Activated T-cell treated with anti-CD3 and anti-CD28 coated beads, Interleukin-2, amount 50 U/mL, for 4 hours (primary cell): Measurements from ENCODE around the gene RARRES1. TPM values are rescaled to one million over a fixed set of nuclear protein-coding genes. Genes with fewer than 3 reads are reported as not detected.

Experiments
- ATAC-seq, 2 donors: fragments of 200-7000 bp; cut with Tn5 transposase; one replicate each; pipeline ENCODE4 v1.10.0; 2021
- DNase-seq: peaks from one replicate; pipeline ENCODE4 v3.0.0-alpha.2; 2020
- H3K27me3 Mint-ChIP-seq: one replicate; pipeline ENCODE4 v1.8.0; 2021; ENCODE audit warnings: low read depth, mixed read lengths
- H3K36me3 Mint-ChIP-seq: one replicate; pipeline ENCODE4 v1.8.0; 2022; ENCODE audit warnings: mixed read lengths; ENCODE audit not compliant: insufficient read depth
- H3K4me1 Mint-ChIP-seq: one replicate; pipeline ENCODE4 v1.8.0; 2021; ENCODE audit warnings: low read depth, mixed read lengths
- H3K4me3 Mint-ChIP-seq: one replicate; pipeline ENCODE4 v1.8.0; 2021; ENCODE audit warnings: mild to moderate bottlenecking, moderate library complexity, mixed read lengths
- H3K9me3 Mint-ChIP-seq: one replicate; pipeline ENCODE4 v1.8.0; 2021; ENCODE audit warnings: mixed read lengths
- total RNA-seq, 3 donors: library from RNA; stranded (reverse); gene quantifications; one replicate each; pipeline ENCODE4 v1.2.1, GENCODE V29; 2021

The RARRES1 gene
- total RNA-seq, 3 donors from 2014 or later, result not detected

GRCh38 chr3:158672215-158673176 lies 59.8 kb downstream of the RARRES1 start, which contains the start of gene LXN:
Gene LXN, minus strand, starts transcription at chr3:158672648. Its CDS starts 170 bp downstream, at chr3:158672478.
- ATAC-seq, result peak; percentile 99
- Mint-ChIP-seq H3K4me1 (peaks cover 28% of the 10 kb centered on the region), H3K4me3 (peak within 1 kb of the TSS; percentile 86), H3K9me3 (no peaks in the 10 kb centered on the region), H3K27me3 (no peaks in the 10 kb centered on the region), H3K36me3 (peaks cover 20% of the 10 kb centered on the region)
- DNase-seq, result peak; percentile 58

GRCh38 chr3:158671821-158672214 lies 60.4 kb downstream of the RARRES1 start:
- Mint-ChIP-seq H3K27me3 (no peaks in the 10 kb centered on the region), H3K9me3 (no peaks in the 10 kb centered on the region), H3K4me1 (peaks cover 28% of the 10 kb centered on the region), H3K4me3 (peak overlapping the region; percentile 86), H3K36me3 (peaks cover 18% of the 10 kb centered on the region)
- DNase-seq, result no peak
- peak; percentile 2 to 4 for ATAC-seq

GRCh38 chr3:158668506-158668905 lies 63.8 kb downstream of the RARRES1 start:
- H3K36me3 Mint-ChIP-seq, result peaks cover 38% of the 10 kb centered on the region
- H3K9me3 Mint-ChIP-seq, result no peaks in the 10 kb centered on the region
- peaks cover 28% of the 10 kb centered on the region for H3K4me1 Mint-ChIP-seq
- no peaks in the 10 kb centered on the region for H3K27me3 Mint-ChIP-seq
- DNase-seq, result no peak
- no peak overlapping the region for H3K4me3 Mint-ChIP-seq
- ATAC-seq, result no peak

GRCh38 chr3:158666416-158666815 lies 65.8 kb downstream of the RARRES1 start:
- peaks cover 15% of the 10 kb centered on the region for H3K4me1 Mint-ChIP-seq
- no peak for ATAC-seq
- H3K27me3 Mint-ChIP-seq, result no peaks in the 10 kb centered on the region
- no peak overlapping the region for H3K4me3 Mint-ChIP-seq
- no peaks in the 10 kb centered on the region for H3K9me3 Mint-ChIP-seq
- H3K36me3 Mint-ChIP-seq, result peaks cover 43% of the 10 kb centered on the region
- no peak for DNase-seq

DNA sequence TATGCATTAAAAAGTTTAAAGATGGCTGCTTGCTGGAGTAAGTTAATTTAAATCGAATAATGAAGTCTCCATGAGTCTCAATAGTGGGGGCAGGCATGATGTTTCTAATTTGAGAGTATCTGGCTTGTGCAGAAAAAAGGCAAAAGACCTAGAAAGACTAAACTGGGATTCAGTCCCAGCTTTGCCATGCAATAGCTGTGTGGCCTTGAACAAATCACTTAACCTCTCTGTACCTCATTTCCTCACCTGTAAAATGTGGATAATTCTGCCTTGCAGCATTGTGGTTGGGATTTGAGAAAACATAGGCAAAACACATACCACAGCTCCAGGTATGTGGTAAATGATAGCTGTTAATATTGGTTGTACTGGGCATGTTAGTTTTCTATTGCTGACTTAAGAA lies 68.4 kb downstream of the RARRES1 start:
- Mint-ChIP-seq H3K4me1 (peaks cover 5% of the 10 kb centered on the region), H3K9me3 (no peaks in the 10 kb centered on the region), H3K4me3 (no peak overlapping the region), H3K36me3 (peaks cover 45% of the 10 kb centered on the region), H3K27me3 (no peaks in the 10 kb centered on the region)
- DNase-seq, result no peak
- no peak for ATAC-seq

- no peaks in the 10 kb centered on the region for H3K27me3 Mint-ChIP-seq
- H3K36me3 Mint-ChIP-seq, result peaks cover 40% of the 10 kb centered on the region
Measured at GRCh38 chr3:158663246-158663645, 69.0 kb downstream of the RARRES1 start.

DNA sequence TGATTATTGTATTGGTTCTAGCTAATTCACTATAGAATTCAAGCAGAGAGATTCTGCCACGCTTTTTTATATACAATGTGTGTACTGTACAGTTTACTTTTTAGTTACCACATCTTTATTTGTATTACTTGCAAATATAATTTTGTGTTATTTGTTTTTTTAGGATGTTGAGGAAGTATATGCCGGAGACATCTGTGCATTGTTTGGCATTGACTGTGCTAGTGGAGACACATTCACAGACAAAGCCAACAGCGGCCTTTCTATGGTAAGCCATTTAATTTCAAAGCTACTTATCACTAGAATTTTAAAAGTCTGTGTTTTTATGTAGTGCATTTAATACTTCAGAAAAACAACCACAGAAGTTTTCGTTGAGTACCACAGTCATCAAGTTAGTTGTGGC lies 71.5 kb downstream of the RARRES1 start:
- H3K4me3 Mint-ChIP-seq, result no peak overlapping the region
- no peak for DNase-seq
- peaks cover 33% of the 10 kb centered on the region for H3K36me3 Mint-ChIP-seq
- no peaks in the 10 kb centered on the region for H3K27me3 Mint-ChIP-seq
- no peak for ATAC-seq
- peaks cover 5% of the 10 kb centered on the region for H3K4me1 Mint-ChIP-seq
- no peaks in the 10 kb centered on the region for H3K9me3 Mint-ChIP-seq

More at GRCh38 chr3:158663246-158663645, 69.0 kb downstream of the RARRES1 start:
- Mint-ChIP-seq H3K4me1 (peaks cover 5% of the 10 kb centered on the region), H3K9me3 (no peaks in the 10 kb centered on the region), H3K4me3 (no peak overlapping the region)
- ATAC-seq (no peak), DNase-seq (no peak)

DNA sequence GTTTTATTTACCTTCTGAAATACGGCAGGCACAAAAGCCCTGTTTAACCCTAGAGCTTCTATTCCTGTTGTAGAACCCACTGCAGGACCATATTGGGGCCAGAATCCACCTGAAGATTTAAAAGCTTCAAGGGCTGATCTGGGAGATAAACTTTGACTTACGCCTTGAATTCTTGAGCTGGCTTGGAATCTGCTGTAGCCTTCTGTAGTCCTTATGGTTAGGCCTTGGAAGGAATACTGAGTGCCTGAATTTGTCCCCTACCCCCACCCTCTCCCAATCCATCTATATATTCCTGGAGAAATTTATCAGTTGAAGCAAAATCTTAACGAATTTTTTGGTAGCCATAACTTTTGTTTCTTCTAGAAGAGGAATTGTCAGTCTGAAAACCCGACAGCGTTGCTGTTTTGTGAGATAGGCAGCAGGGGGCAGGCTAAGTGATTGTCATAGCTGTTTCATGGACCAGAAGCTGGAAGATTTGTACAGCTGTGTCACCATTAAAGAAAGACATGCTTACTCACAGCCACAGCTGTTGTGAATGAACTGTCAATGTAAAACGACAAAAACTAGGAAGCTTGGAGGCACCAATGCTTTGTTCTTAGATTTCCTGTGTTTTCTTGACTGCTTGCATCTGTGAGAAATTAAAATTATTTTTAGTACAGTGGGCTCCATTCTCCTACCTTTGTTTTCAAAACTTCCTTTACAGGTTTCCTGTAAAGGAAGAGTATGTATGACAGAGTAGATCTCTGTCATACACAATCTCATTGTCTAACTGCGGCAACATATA lies 72.6 kb downstream of the RARRES1 start:
- Mint-ChIP-seq H3K4me1 (peaks cover 5% of the 10 kb centered on the region), H3K27me3 (no peaks in the 10 kb centered on the region), H3K36me3 (peaks cover 26% of the 10 kb centered on the region), H3K9me3 (no peaks in the 10 kb centered on the region), H3K4me3 (no peak overlapping the region)
- peak; percentile 33 for DNase-seq
- ATAC-seq, result peak; percentile 80 to 85

DNA sequence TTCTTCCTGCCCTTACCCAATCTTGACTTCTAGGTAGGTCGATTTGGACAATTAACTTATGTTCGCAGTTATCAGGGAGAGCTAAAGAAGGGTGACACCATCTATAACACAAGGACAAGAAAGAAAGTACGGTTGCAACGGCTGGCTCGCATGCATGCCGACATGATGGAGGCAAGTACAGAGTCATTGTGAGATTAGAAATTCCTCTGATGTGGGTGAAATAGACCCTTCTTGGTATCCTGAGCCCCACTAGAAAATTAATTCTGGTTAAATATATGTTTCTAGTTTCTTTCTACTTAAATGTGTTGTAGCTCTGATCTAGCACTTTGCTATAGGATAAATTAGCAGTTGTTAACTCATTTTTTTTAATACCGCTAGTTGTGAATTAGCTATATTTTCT lies 73.4 kb downstream of the RARRES1 start:
- DNase-seq, result no peak
- H3K4me3 Mint-ChIP-seq, result no peak overlapping the region
- ATAC-seq, result peak; percentile 40 to 41
- peaks cover 5% of the 10 kb centered on the region for H3K4me1 Mint-ChIP-seq
- H3K9me3 Mint-ChIP-seq, result no peaks in the 10 kb centered on the region
- H3K27me3 Mint-ChIP-seq, result no peaks in the 10 kb centered on the region
- H3K36me3 Mint-ChIP-seq, result peaks cover 20% of the 10 kb centered on the region

DNA sequence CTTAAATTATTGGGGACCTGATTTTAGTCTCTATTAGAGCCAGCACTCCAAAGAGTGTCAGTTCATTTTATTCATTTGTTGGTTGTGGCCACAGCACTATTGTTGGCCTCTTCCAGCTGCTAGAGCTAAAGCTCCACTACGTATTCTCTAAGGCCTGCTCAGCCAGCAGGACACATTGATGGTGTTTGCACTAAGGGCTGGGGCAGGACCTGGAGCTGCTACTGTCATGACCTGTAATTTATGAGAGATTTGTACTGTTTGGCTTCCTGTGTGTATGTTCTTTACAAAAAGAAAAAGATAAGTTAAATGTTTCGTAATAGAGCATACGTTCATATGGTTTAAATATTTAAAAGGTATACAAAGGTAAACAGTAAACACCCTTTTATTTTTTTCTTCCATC lies 79.8 kb downstream of the RARRES1 start:
- H3K36me3 Mint-ChIP-seq, result peaks cover 30% of the 10 kb centered on the region
- no peak overlapping the region for H3K4me3 Mint-ChIP-seq
- H3K9me3 Mint-ChIP-seq, result no peaks in the 10 kb centered on the region

DNA sequence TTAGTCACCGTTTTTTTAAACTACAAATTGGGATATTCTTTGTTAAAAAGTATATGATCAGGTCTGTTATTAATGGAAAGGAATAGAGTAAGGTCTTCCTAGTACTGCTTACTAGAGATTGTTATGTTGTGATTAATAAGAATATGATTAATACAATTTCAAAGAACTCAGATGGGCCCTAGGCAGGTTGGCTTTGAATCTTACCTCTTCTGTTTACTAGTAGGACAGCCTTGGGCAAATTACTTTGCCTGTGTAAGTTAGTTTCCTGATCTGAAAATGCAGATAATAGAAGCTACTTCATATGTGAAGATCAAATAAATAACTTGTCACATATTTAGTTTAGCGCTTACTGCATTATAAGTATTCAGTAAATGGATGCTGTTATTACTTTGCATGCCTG lies 81.1 kb downstream of the RARRES1 start:
- no peak overlapping the region for H3K4me3 Mint-ChIP-seq
- H3K36me3 Mint-ChIP-seq, result peaks cover 32% of the 10 kb centered on the region
- H3K9me3 Mint-ChIP-seq, result no peaks in the 10 kb centered on the region
- DNase-seq (no peak), ATAC-seq (no peak)
- peaks cover 11% of the 10 kb centered on the region for H3K4me1 Mint-ChIP-seq
- H3K27me3 Mint-ChIP-seq, result no peaks in the 10 kb centered on the region

More for the DNA sequence above, 79.8 kb downstream of the RARRES1 start:
- ATAC-seq, result no peak
- H3K4me1 Mint-ChIP-seq, result peaks cover 6% of the 10 kb centered on the region
- H3K27me3 Mint-ChIP-seq, result no peaks in the 10 kb centered on the region
- no peak for DNase-seq

DNA sequence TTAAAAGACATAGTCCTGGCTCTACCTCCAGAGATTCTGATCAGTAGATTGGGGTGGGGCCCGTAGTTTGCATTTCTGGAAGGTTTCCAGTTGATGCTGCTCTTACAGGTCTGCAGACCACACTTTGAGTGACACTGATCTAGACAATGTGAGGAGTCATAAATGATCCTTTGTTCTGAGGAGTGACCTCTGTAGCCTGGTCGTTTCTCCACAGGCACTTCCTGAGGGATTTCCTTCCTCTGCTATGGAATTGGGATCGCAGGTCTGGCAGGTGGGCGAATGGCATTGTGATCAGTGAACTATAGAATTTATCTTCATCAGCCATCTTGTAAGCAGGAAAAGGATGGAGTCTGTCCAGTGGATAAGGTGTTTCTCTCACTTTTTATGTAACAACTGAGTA lies 82.5 kb downstream of the RARRES1 start:
- Mint-ChIP-seq H3K9me3 (no peaks in the 10 kb centered on the region), H3K4me1 (peaks cover 21% of the 10 kb centered on the region), H3K36me3 (peaks cover 30% of the 10 kb centered on the region)

More for the DNA sequence above, 82.5 kb downstream of the RARRES1 start:
- ATAC-seq (no peak), DNase-seq (no peak)
- Mint-ChIP-seq H3K4me3 (no peak overlapping the region), H3K27me3 (no peaks in the 10 kb centered on the region)
